HG03378 (cell line): ENCODE measurements around the gene UBASH3B.
A peak's percentile ranks its signal among the peaks of the same experiment; 100 is the strongest.

Experiments
- ATAC-seq: cut with Tn5 transposase; IDR thresholded peaks from one replicate; pipeline ENCODE4 v1.9.1; 2021; ENCODE audit warnings: mild to moderate bottlenecking, moderate library complexity; ENCODE audit not compliant: unreplicated experiment

The UBASH3B gene

DNA sequence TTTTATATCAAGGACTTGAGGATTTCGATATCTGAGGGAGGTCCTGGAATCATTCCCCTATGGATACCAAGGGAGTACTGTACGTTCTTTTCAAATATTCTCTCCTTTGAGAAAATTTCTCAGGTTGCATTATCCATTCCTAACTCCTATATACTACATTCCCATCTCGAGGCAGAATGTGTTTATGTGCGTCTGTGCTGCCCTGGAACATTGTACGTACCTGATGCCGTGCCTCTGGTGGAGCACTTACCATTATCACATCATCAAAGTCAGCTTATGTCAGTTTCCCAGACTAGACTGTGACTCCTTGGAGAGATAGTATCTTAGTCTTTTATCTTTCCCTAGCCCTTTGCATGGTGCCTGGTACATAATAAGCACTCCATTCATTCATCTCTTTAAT lies 21.7 kb downstream of the UBASH3B start:
- no peak for ATAC-seq

DNA sequence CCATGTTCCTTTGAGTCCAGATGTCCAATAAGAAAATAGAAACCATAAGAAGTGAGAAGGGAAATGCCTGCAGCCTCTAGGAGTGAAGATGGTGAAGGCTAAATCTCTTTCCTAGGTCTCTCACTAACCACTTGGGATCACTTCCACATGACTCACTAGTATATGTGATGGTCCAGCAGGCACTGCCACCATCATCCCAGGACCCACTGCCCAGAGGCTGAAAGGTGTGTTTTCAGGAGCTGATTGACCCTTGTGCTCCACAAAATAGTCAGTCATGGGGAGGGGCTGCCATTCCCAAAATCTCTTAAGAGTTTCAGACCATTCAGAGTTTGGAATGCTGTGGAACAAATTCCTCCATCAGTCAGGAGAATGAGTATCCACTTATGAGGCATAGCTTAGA lies 22.9 kb downstream of the UBASH3B start:
- no peak for ATAC-seq

DNA sequence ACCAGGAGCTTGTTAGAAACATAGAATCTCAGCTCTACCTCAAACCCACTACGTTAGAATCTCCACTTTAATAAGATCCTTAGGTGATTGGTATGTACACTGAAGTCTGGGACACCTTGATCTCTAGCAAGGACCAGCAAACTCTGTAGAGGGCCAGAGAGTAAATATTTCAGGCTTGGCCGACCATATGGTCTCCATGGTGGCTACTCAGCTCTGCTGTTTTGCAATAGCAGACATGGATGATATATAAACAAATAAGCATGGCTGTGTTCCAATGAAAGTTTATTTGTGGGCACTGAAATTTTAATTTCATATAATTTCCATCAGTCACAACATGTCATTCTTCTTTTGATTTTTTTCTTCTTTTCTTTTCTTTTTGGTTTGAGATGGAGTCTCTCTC lies 23.9 kb downstream of the UBASH3B start:
- no peak for ATAC-seq

DNA sequence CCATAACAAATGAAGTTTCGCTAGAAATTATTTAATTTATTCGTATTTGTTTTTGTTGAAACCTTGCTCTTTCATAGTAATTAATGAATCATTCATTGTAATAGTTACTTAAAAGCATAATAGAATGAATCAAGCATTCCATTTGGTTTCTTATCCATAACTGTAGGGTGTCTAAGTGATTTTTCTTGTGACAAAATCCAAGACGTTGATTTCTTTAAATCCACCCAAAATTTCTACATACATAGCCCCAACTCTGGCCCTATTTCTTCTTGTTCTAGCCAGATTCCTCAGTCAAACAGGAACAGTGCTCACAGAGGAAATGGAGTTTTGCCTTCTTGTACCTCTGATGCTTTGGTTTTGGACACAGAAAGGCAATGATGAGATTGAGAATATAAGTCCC lies 25.5 kb downstream of the UBASH3B start:
- ATAC-seq, result no peak

DNA sequence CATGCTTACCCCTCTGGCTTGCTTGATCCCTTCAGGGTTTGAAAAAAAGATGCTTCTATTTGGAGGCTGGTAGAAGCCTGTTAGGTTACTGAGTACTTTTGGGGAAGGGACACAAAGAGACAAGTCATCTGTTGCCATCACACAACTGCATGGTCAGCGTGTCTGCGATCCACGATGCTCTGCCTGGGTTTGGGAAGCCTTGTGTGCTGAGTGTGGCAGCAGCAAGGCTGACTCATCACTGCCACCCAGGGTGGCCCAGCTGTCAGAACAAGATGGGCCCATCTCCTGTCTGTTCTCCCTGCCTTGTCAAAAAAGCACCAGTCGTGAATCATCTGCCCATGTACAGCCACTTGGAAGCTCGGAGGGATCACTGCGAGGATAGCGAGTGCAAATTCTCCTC lies 26.2 kb downstream of the UBASH3B start:
- no peak for ATAC-seq

DNA sequence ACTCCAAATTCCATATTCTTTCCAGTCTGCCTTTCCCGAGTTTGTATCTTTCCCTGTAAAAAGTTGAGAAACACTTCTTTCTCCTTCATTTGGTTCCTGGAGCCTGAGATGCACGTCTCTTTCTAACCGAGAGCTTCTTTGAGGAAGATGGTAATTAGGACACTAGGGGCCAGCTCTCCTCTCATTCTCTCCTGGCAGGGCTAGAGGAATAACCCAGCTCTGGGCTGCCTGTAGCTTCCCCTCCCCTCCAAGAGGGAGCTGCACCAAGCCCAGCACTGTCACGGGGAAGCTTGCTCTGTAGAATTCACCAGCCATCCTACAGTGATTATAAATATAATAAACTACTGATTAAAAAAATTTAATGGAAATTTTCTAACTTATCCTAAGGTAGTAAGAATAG lies 26.9 kb downstream of the UBASH3B start:
- ATAC-seq, result no peak

DNA sequence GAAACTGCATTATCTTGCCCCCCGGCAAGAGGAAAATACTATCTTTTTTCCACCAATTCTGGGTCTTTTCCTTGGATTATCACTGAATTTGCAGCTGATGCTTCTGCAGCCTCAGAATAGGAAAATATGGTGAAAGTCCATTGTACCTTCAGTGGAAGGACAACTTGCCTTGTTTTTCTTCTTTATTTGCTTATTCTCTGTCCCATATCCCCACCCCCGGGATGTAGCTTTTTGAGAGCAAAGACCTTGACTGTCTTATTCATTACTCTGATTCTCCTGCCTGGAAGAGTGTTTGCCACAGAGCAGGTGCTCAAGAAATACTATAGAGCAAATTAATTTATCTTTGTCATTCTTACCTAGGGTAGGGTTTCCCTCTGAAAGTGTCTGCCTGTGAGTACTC lies 29.5 kb downstream of the UBASH3B start:
- ATAC-seq, result no peak

DNA sequence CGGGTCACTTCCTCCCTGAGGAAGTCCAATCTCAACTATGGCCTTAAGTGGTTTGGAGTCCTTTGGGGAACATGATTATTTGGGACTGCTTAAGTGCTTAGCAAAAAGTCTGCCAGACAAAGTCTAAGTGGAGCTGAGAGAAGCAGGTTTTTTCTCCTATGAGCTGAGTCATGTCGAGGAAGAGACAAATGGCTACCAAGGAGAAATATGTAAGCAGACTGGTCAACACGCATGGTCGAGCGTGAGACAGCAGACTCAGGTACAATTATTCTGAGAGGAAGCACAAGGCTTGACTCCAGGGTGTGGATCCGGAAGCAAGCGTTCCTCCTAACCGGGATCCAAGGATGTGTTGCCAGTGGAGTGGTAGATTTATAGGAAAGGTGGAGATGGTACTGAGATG lies 30.6 kb downstream of the UBASH3B start:
- ATAC-seq, result no peak

DNA sequence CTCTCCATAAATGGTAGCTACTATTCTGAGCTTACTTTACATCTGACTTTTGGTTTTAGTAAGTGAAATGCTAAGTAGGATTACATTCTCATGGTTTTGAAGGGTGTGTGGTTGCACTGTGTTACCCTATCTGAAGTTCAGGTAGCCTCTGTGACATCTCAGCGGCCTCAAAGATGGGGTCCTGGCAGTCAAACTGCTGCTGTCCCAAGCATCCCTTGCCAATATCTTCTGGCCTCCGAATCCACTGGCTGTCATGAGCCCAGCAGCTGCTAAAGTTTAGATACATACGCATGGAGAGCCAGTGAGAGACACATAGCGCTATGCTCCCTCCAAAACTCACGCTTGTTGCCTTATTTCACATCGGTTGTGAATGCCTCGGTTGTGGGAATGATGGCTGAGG lies 34.9 kb downstream of the UBASH3B start:
- no peak for ATAC-seq

DNA sequence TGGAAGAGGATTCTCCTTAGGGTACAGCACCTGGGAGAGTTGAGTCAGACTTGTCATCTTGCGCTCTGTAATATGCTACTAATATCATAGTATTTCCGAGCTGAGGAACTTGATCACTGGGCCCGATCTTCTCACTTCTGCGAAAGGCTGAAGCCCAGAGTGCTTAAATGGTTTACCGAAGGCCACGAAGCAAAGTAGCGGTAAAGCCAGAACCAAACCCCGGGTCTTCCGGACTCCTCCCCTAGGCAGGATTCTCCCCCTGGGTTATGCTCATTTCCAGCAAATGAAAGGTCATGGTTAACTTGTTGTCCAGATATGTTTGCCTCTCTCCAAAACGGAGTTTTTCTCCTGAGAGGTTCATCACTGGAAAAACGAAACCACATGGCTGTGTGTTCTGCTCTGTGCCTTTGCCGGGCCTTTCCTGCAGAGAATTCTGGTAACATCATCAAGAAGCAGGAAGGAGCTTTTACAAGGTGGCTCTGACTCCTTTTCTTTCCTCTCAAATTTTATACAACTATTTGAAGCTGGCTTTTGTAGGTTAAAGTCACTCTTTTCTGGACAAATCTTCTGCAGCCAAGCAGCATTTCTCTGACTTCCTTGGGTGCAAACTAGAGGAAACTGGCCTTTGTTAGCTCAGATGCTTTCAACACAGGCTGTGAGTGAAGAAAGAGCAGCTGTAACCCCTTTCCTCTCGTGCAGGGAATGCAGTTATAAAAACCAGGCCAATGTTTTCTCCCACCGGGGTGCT lies 35.5 kb downstream of the UBASH3B start:
- ATAC-seq, result no peak

DNA sequence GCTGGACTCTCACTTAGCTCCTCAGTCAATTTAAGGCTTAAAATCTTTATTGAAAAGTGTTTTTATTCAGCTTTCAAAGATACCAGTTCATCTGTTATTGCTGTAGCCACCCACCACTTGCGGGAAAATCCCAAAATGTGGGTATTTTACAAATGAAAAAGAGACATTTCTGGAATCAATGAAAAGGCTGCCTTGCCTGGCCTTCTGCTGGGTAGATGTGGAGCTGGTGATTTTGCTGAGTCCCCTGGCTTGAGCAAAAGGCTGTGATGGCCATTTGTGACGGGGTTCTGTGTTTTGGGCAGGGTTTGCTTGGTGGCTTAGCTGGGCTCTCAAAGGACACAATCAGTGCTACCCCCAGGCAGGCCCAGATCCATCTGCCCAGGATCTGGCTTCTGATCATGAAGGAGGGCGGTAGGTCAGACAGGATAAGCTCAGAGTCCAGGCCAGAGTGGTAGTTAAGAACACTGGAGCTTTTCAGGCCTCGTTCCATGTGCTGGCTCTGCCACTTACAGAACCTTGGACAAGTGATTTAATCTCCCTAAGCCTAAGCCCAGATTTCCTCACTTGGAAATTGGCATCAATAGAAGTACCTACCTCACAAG lies 36.1 kb downstream of the UBASH3B start:
- no peak for ATAC-seq

DNA sequence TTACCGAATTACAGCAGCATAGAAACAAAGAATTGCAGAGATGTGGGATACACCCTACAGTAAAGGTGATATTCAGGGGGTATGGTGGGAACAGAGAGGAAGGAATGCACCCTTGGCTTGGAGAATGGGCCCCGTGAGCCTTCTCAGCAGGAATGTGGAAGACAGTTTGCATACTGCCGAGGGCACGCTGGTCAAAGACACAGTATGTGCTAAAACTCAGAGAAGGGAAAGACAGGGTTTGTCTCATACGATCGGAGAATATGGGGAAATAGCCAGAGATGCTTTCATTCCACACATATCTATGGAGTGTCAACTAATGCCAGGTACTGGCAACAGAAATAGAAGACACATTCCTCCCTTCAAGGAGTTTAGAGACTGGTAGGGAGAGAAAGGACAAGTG lies 36.9 kb downstream of the UBASH3B start:
- ATAC-seq, result no peak

DNA sequence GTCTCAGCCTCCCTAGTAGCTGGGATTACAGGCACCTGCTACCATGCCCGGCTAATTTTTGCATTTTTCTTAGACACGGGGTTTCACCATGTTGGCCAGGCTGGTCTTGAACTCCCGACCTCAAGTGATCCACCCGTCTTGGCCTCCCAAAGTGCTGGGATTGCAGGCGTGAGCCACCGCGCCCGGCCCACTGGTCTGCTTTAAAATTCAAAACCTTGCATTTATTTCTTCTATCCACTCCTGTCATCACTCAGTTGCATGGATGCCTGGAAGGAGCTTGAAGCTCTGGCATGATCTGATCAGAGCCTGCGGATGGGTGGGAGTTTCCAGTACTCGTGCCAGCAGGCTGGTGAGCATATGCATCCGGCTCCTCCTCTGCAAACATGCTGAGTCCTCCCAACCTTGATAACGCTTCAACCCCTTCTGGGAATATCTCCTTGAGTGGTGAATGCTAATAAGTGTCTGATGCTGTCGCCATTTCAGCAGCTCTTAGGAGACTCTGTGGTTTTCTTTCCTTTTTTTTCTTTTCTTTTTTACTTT lies 39.6 kb downstream of the UBASH3B start:
- no peak for ATAC-seq

DNA sequence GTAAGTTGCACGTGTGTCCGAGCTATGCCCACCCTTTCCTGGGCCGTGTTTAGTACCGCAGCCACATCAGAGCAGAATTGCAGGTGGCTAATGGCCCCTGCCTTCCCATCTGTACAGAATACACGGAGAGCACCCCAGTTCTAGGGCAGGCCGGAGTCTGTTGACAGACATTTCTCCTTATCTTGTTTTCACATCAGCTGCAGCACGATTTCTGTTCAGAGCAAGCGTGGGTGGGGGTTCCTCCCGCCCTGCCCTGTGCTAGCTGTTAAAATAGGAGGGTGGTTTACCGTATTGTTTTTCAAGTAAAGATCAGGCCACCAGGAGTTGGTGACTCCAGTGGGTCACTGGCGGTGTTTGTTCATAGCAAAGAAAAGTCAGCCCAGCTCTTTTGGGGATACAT lies 41.1 kb downstream of the UBASH3B start:
- ATAC-seq, result peak; percentile 59

DNA sequence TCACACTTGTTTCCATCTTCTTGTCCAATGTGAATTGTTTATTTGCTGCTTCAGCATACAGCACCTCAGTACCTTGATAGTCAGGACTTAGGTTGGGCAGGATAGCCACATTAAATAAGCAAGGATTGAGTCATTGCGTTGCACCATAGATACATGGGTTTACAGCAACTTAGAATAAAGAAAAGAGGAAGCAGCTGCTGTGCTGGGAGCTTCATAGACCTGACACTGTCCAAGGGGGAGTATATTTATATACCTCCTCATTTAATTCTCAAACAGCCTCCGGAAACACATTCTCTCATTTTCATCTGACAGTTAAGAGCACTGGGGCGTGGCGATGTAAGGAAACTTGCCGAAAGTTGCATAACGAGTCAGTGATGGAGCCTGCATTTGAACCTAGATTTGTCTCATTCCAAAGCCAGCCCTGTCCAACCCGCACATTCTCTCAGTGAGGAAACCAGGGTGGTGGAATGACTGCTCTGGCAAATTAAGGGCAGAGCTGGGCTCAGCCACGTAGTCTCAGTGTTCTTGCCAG lies 42.2 kb downstream of the UBASH3B start:
- peak; percentile 88 for ATAC-seq

DNA sequence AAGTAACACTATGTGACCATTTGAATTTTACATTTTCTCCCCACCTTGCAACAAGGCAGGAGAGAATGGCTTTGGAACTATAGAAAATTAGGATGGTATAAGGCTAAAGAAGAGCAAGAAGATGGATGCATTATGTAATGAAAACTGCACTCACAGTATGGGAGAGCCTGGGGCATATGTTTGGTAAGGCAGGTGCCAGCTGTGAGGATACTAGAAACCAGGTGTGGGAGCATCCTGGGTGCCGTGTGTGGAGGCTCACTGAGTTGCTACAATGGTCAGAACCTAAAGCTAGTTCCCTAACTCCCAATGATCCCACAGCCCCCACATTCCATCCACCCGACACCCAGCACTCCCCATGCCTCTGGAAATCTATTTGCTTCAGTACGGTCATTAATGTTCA lies 42.9 kb downstream of the UBASH3B start:
- ATAC-seq, result no peak

DNA sequence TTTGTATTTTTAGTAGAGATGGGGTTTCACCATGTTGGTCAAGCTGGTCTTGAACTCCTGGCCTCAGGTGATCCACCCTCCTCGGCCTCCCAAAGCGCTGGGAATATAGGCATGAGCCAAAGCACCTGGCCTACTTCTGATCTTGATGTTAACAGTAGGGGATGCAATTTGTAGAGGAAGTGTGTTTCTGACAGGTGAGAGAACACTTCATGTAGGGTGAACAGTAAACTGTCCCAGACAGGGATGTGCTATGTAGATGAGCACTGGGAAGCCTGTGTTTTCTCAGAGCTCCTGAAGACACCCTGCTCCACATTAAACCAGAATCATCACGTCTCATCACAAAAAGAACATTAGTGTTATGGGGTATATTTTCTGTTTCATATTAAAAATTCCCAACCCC lies 45.1 kb downstream of the UBASH3B start:
- ATAC-seq, result no peak

DNA sequence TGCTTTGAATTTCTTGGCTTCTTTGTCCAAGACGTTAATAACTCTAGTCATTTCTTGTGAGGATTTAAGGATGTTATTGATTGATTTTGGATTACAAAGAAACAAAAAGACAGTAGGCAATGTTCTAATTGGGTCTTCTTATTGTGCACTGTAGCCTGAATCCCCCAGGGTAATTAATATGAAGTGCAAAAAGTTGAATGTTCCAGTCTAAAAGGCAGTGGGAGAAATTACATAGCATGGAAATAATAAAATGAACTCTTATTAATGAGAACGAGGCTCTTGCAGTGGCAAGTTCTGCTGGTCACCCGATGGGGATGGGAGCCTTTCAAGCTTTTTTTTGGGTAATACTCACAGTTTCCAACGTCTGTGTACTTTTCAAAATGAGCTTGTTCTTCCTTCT lies 45.6 kb downstream of the UBASH3B start:
- ATAC-seq, result no peak

DNA sequence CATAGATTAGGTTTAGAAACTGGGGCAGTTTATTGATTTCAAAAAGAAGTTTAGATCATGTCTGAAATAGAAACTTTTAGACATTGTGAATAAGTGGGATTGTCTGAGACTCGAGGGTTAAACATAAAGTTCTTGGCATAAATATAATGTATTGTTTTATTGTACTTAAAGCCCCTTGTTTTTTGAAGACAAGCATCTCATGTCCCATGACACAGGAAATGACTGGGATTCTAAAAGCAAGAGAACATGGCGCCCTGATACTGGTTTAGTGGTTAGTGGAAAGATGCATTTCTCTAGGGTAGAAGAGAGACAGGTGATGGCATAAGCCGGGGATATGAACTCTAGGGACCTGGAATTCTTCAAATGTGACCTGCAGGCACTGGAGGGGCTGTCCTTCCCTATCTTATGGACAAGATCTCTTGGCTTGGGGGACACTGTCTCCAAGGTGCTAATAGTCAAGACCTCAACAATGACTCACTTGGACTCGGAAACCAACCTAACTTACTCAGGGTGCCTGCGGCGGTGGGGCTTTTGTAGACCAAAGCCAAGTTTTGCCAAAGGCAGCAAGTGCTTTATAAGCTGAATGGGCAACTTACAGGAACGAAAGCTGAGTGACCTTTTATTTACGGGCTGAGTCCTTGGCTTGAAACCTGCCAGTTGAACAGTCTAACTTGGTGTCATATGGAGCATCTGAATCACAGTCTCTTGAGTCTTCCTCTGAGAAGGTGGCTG lies 48.2 kb downstream of the UBASH3B start:
- ATAC-seq, result no peak

DNA sequence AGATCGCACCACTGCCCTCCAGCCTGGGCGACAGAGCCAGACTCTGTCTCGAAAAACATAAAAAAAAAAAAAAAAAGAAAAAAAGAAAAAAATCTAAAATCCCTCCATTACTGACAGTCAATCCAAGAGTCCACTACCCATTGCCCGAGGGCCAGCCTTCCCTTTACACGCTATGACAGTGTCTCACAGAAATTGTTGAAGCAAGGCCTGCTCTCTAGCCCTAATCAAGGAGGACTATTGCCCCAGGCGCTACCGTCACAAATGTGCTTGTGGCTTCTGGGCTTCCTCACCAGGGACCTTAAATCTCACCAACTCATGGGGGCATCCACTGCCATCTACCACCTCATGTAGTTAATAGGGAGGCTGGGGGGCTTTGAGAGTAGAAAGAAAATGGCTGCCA lies 49.9 kb downstream of the UBASH3B start:
- no peak for ATAC-seq

DNA sequence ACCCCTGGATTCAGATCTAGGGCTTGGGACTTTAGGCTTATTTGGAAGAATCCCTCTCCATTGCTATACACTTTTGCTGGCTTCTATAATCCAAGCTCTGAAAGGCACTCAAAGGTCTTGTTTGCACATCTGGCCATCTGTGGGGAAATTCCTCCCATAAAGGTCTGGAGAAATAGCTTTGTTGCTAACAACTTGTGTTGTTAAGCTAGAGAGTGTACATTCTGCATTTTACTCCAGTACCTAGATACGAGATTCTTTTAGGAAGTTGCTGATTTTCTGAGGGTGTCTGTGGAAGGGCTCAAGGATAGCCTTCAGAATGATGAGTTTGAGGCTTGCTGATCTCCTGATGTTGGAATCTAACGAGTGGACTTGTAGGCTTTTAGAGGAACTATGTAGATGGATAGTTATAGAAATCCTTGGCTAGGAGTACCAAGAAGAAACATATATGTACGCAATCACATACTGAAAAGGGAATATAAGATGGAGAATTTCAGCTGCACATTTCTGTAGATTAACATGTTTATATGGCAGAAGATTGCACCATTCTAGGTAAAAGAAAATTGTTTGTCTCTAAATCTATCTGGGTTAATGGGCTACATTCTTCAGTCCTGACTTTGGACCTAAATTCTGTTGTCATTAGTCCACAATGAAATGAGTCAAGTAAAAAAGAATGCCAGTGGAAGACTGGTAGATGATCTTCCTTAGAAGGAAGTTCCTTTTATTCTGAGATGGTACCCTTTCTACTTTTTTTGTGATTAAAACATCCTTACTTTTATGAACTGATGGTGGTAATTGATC lies 51.0 kb downstream of the UBASH3B start:
- ATAC-seq, result no peak
